Measurements from ENCODE around the gene PCLO.

PCLO gene

GRCh38 chr7:82755705-82756551 lies 406.8 kb downstream of the PCLO start:
- Mint-ChIP-seq H3K4me3 (no peak overlapping the region), H3K27me3 (ENCODE audit: low read depth, poor library complexity) (no peaks in the 10 kb centered on the region), H3K4me1 (no peaks in the 10 kb centered on the region), H3K36me3 (ENCODE audit: low read depth) (no peaks in the 10 kb centered on the region), H3K9me3 (no peaks in the 10 kb centered on the region), H3K27ac (no peak overlapping the region)
- TF ChIP-seq CTCF (IDR thresholded peaks at IDR 0.05): no peak
- DNase-seq: no peak

DNA sequence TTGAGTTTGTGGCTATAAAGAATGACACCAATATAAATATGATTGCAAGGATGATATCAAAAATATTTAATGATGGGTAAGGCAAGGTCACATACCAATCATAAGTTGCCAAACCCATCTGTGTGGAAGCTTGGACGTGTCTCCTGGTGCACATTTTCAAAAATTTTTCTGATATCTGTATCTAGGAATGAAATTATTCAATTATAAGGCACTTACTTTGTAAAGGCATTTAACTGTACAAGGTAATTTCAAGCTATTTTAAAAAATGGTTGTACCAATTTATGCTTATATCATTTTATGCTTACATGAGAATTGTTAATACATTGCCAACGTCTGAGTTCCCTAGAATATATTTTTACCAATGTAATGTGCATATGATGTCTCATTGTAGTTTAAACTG lies 412.7 kb downstream of the PCLO start:
- no peak overlapping the region for H3K27ac Mint-ChIP-seq
- no peaks in the 10 kb centered on the region for H3K36me3 Mint-ChIP-seq (ENCODE audit: low read depth)
- DNase-seq: no peak
- H3K27me3 Mint-ChIP-seq (ENCODE audit: low read depth, poor library complexity): peaks cover 4% of the 10 kb centered on the region
- TF ChIP-seq CTCF (IDR thresholded peaks at IDR 0.05): no peak
- no peaks in the 10 kb centered on the region for H3K4me1 Mint-ChIP-seq
- H3K4me3 Mint-ChIP-seq: no peak overlapping the region
- H3K9me3 Mint-ChIP-seq: no peaks in the 10 kb centered on the region

DNA sequence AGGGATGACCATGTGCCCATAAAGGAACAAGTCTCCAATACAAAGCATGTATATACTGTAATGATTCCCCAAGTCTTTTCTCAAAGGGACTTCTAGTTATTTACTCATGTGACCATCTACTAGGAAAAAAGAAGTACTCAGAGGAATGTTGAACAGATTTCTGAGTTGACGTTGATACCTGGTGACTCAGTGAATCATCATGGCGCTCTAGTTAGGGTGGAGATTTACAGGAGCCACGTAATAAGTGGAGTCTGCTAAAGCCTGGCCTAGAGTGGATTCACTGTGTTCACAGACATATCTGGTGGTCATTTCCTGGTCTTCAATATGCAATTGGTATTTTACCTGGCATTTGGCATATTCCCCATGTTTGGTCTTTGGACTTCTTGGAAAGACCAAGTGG lies 416.9 kb downstream of the PCLO start:
- no peaks in the 10 kb centered on the region for H3K36me3 Mint-ChIP-seq (ENCODE audit: low read depth)
- H3K4me1 Mint-ChIP-seq: peaks cover 5% of the 10 kb centered on the region
- H3K9me3 Mint-ChIP-seq: no peaks in the 10 kb centered on the region
- peaks cover 4% of the 10 kb centered on the region for H3K27me3 Mint-ChIP-seq (ENCODE audit: low read depth, poor library complexity)
- no peak for DNase-seq
- no peak for TF ChIP-seq CTCF (IDR thresholded peaks at IDR 0.05)
- H3K27ac Mint-ChIP-seq: no peak overlapping the region
- H3K4me3 Mint-ChIP-seq: no peak overlapping the region

DNA sequence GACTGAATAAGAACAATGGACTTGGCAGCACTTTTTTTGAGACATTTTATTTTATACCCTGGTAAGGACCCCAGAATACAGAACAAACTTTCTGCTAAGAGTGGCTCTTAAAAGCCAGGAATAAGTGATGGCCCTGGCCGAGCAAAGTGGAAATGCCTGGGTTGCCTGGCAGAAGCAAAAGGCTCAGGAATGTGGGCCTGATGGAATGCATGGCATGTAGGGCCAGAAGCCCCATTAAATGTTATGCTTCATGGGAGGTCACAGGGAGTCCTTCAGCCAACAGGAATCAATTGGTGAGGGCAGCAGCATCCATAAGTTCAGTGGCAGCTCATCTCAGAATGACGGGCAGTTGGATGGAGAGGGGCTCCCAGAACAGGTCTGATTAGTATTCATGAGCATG lies 417.6 kb downstream of the PCLO start:
- Mint-ChIP-seq H3K27me3 (ENCODE audit: low read depth, poor library complexity) (peaks cover 4% of the 10 kb centered on the region), H3K36me3 (ENCODE audit: low read depth) (no peaks in the 10 kb centered on the region), H3K4me1 (peaks cover 5% of the 10 kb centered on the region), H3K4me3 (no peak overlapping the region), H3K27ac (no peak overlapping the region), H3K9me3 (no peaks in the 10 kb centered on the region)
- no peak for TF ChIP-seq CTCF (IDR thresholded peaks at IDR 0.05)
- peak; percentile 8 for DNase-seq

DNA sequence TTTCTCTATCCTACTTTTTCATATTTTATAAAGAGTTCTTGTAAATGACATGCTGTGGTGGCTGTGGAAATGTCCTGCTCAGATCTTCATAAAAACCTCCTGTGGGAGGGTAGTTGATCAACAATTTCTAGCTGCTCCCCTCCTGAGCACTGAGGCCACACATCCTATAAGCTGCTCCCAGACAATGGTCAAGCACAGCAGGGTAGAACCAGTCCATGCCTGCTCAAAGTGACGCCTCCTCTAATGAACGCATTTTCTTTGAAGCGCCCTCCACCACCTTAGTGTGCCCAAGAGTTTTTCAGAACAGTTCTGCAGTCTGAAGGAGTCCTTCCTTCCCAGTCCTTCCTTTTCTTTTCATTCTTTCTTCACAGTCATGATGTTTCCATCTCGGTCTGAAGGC lies 420.5 kb downstream of the PCLO start:
- no peak for DNase-seq
- Mint-ChIP-seq H3K27ac (no peak overlapping the region), H3K9me3 (no peaks in the 10 kb centered on the region), H3K4me3 (no peak overlapping the region), H3K27me3 (ENCODE audit: low read depth, poor library complexity) (peaks cover 4% of the 10 kb centered on the region), H3K36me3 (ENCODE audit: low read depth) (no peaks in the 10 kb centered on the region), H3K4me1 (peaks cover 5% of the 10 kb centered on the region)
- TF ChIP-seq CTCF (IDR thresholded peaks at IDR 0.05): no peak

DNA sequence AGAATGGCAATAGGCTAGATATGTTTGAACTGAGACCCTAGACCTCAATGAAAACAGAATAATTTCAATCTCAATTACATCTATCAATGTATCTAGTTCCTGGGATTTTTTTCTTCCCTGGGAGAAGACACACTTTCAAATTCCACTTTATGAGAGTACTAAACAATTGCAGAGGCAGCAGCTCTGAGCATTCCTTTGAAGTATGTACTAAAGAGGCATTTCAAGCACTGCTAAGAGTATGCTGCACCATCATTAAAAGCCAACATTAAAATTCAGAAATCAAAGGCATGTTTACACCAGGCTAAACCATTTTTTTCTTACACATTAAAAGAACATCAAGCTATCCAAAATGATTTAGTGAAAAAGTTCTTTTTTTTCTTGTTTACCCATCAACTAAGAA lies 421.2 kb downstream of the PCLO start:
- no peak overlapping the region for H3K4me3 Mint-ChIP-seq
- H3K27ac Mint-ChIP-seq: no peak overlapping the region

More for the DNA sequence above, 421.2 kb downstream of the PCLO start:
- no peaks in the 10 kb centered on the region for H3K36me3 Mint-ChIP-seq (ENCODE audit: low read depth)
- no peak for TF ChIP-seq CTCF (IDR thresholded peaks at IDR 0.05)
- DNase-seq: no peak
- peaks cover 5% of the 10 kb centered on the region for H3K4me1 Mint-ChIP-seq
- no peaks in the 10 kb centered on the region for H3K9me3 Mint-ChIP-seq
- H3K27me3 Mint-ChIP-seq (ENCODE audit: low read depth, poor library complexity): peaks cover 4% of the 10 kb centered on the region

Measured in nephron progenitor cell (in vitro differentiated cells).